Left forelimb (tissue), 1 donor: ENCODE measurements around the gene CHMP4A.
"Not testable (repeated sequence)": the region's sequence is repeated elsewhere in the genome, so short reads cannot be mapped to it uniquely, and the experiment has no call there.

Source experiments
- DNase-seq: peaks from one replicate; pipeline ENCODE4 v3.0.0-alpha.2; 2018; ENCODE audit warnings: low spot score

CHMP4A gene

DNA sequence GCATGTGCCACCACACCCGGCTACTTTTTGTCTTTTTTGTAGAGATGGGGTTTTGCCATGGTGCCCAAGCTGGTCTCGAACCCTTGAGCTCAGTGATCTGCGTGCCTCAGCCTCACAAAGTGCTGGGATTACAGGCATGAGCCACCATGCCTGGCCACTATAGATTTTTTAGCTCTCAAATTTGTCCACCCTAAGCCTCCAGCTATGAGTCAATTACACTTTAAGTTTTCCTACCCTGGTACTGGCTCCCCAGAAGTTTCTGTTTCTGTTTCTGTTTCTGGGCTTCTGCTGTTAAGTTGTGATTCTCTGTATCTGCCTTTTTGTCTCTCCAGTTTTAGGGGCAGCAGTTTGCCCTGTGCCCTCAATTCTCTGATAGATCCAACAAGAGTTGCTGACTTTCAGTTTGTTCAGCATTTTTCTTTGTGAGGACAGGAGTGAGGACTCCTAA, 33.5 kb upstream of the CHMP4A start:
- DNase-seq, result no peak

DNA sequence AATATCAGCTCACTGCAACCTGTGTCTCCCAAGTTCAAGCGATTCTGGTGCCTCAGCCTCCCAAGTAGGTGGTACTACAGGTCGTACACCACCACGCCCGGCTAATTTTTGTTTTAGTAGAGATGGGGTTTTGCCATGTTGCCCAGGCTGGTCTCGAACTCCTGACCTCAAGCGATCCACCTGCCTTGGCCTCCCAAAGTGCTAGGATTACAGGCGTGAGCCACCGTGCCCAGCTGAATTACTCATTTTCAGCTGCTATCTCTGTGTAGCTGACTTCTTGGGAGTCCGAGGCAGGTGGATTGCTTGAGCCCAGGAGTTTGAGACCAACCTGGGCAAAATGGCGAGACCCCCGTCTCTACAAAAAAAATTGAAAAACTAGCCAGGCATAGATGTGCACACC, 32.1 kb upstream of the CHMP4A start:
- not testable (repeated sequence) for DNase-seq

GRCh38 chr14:24243336-24243836, 30.1 kb upstream of the CHMP4A start:
- no peak for DNase-seq

- DNase-seq, result no peak
Observed at GRCh38 chr14:24241829-24242443, 28.6 kb upstream of the CHMP4A start.

- DNase-seq, result no peak
Observed at GRCh38 chr14:24240110-24240918, 27.0 kb upstream of the CHMP4A start.

- no peak for DNase-seq
Observed at GRCh38 chr14:24238527-24239037, 25.3 kb upstream of the CHMP4A start.

GRCh38 chr14:24238123-24238522, 24.8 kb upstream of the CHMP4A start:
- no peak for DNase-seq

- DNase-seq, result no peak
Observed at GRCh38 chr14:24237463-24237955, 24.2 kb upstream of the CHMP4A start.

GRCh38 chr14:24236689-24237462, 23.6 kb upstream of the CHMP4A start:
- DNase-seq, result no peak

- DNase-seq, result no peak
Observed at GRCh38 chr14:24235804-24236688, 22.8 kb upstream of the CHMP4A start.

- DNase-seq, result no peak
Observed at GRCh38 chr14:24234095-24235005, 21.1 kb upstream of the CHMP4A start.

DNA sequence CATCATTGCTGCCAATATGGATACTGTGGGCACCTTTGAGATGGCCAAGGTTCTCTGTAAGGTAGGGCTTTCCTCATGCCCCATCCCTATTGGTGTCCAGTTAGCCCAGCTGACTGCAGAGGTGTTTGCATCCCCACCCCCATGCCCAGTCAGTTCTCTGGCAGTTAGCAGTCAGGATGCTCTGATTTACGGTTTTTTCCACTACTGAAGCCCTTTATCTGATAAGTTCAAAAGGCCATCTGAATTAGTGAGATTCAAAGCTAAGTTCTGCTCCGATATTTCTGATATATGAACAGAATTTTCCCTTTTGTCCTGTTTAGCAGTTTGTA, 20.2 kb upstream of the CHMP4A start:
- no peak for DNase-seq

- DNase-seq, result no peak
Observed at GRCh38 chr14:24232645-24233537, 19.6 kb upstream of the CHMP4A start, which contains the start of gene GMPR2. Gene GMPR2, plus strand, starts transcription at chr14:24232929. Its CDS starts 325 bp downstream, at chr14:24233254.

- peak; percentile 97 for DNase-seq
Observed at GRCh38 chr14:24232121-24232644, 18.9 kb upstream of the CHMP4A start, which contains the start of gene NEDD8. Gene NEDD8, minus strand, starts transcription at chr14:24232367. Its CDS starts 100 bp downstream, at chr14:24232267.

DNA sequence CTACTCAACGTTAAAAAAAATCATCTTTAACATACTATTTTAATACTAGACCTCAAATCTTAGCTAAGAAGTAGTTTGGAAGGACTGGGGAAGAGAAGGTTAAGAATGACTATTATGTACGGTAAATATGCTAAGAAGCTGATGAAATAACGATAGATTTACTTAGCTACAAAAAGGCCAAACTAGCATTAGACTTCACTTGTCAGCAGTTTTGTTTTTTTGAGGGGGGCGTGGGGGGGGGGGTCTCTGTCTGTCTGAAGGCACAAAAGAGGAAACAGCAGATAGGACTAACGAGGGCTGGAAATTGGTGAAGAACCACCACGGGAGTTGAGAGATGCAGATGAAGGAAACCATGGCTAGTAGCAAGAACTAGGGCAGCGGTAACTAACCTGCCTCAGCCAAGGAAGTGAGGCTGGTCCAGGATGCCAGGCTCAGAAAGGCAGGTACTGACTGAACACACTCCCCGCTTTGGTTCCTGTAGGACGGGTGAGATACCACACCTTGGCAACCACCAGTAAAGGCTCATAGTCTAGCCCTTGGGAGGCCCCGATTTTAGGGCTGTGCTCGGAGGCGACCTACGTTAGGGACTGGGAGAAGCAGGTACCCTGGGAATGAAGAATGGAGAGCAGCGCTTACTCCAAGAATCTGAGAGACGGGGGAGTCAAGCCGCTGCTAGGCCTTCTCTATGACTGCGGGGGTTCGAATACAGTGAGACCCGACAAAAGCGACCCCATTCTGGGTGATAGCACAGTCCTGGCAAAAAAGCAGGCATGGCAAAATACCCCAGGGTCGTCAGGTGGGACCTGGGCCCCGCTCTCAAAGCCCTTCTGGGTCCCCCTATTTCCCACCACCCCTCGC, 18.2 kb upstream of the CHMP4A start:
- no peak for DNase-seq

DNA sequence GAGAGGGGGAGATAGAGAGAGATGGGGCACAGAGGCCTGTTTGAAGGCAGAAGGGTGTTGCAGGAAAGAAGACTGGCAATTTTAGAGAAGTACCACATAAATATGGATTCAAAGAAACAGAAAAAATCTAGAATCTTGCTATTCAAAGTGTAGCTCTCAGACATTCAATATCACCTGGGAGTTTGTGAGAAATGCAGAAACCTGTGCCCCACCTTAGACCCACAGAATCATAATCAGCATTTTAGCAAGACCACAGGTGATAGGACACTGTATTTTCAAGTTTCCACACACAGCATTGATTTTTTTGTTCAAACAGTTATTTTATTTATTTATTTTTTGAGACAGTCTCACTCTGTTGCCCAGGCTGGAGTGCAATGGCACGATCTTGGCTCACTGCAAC, 15.6 kb upstream of the CHMP4A start:
- no peak for DNase-seq

DNA sequence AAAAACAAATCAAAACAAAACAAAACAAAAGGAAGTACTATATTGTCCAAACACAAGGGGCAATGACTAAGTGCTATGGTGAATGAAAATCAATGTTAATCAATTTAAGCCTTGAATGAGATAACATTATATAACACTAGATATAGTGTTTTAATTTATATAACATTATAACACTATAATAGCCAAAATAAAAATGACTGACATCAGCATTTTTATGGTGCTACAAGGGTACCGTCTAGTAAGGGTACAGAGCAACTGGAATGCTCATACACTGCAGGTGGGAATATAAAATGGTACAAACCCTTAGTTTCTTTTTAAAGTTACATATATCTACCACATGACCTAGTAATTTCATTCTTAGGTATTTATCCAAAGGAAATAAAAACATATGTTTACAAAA, 13.2 kb upstream of the CHMP4A start:
- no peak for DNase-seq

GRCh38 chr14:24224618-24225071, 11.4 kb upstream of the CHMP4A start:
- DNase-seq, result no peak
